Smooth muscle cell (in vitro differentiated cells): ENCODE data around the gene C16orf96. TPM values are rescaled to one million over a fixed set of nuclear protein-coding genes. Genes with fewer than 3 reads are reported as not detected.

ENCODE experiments used
- DNase-seq: peaks from one replicate; lab custom pipeline; 2025; ENCODE audit not compliant: unreplicated experiment; lab: John Stamatoyannopoulos, UW
- H2AFZ ChIP-seq: fragments of 200-600 bp; sonication (generic); 2 replicates; pipeline ENCODE4 v1.6.0; 2016; ENCODE audit warnings: antibody characterized with exemption, low read depth, mild to moderate bottlenecking
- H3F3A ChIP-seq: fragments of 200-600 bp; sonication (generic); 2 replicates; pipeline ENCODE4 v1.6.0; 2017; ENCODE audit warnings: antibody characterized with exemption, low read depth
- H3K27ac ChIP-seq: fragments of 200-600 bp; sonication (generic); 2 replicates; pipeline ENCODE4 v1.5.1; 2016; ENCODE audit warnings: low read depth, mild to moderate bottlenecking
- H3K27me3 ChIP-seq: fragments of 200-600 bp; sonication (generic); 2 replicates; pipeline ENCODE4 v1.6.1; 2016; ENCODE audit warnings: low read depth, mild to moderate bottlenecking
- H3K36me3 ChIP-seq: fragments of 200-600 bp; sonication (generic); 2 replicates; pipeline ENCODE4 v1.5.1; 2016; ENCODE audit warnings: low read depth
- H3K4me1 ChIP-seq: fragments of 200-600 bp; sonication (generic); 2 replicates; pipeline ENCODE4 v1.5.1; 2016; ENCODE audit warnings: low read depth
- H3K4me2 ChIP-seq: fragments of 200-600 bp; sonication (generic); 2 replicates; pipeline ENCODE4 v1.6.0; 2016; ENCODE audit warnings: mild to moderate bottlenecking
- H3K4me3 ChIP-seq: fragments of 200-600 bp; sonication (generic); 2 replicates; pipeline ENCODE4 v1.5.1; 2016; ENCODE audit warnings: mild to moderate bottlenecking
- H3K79me2 ChIP-seq: fragments of 200-600 bp; sonication (generic); 2 replicates; pipeline ENCODE4 v1.6.0; 2016; ENCODE audit warnings: low read depth, mild to moderate bottlenecking
- H3K9ac ChIP-seq: fragments of 200-600 bp; sonication (generic); 2 replicates; pipeline ENCODE4 v1.6.0; 2016; ENCODE audit warnings: low read depth
- H3K9me3 ChIP-seq: fragments of 200-600 bp; sonication (generic); replicated peaks from 2 replicates; pipeline ENCODE4 v1.5.1; 2016; ENCODE audit warnings: low read depth
- H4K20me1 ChIP-seq: fragments of 200-600 bp; sonication (generic); 2 replicates; pipeline ENCODE4 v1.6.0; 2016; ENCODE audit warnings: low read depth
- WGBS: methylation state at CpG from one replicate; pipeline ENCODE4 v1.1.7; 2016; ENCODE audit warnings: low lambda C conversion rate; 5-methylcytosine and 5-hydroxymethylcytosine counted together
- polyA plus RNA-seq: library from polyadenylated mRNA; unstranded; fragments of >200 nt; fragmentation: Nextera tagmentation; extraction: Ambion mirVana; gene quantifications from 2 replicates; pipeline ENCODE4 v1.2.1, GENCODE V29; 2016
- total RNA-seq: library from RNA; depleted of rRNA; stranded (reverse); fragments of >200 nt; gene quantifications from 2 replicates; pipeline ENCODE4 v1.2.3, GENCODE V29; 2014
- TF ChIP-seq, protein P1 (sequence below): fragments of 200-600 bp; sonication (generic); IDR thresholded peaks from 2 replicates; pipeline ENCODE4 v1.5.1; 2017; ENCODE audit warnings: borderline replicate concordance, mild to moderate bottlenecking, antibody characterized with exemption; ENCODE audit not compliant: insufficient read depth, poor library complexity, severe bottlenecking

Gene C16orf96
- total and polyA plus RNA-seq, 2 experiments from 2014 or later: 0.09 TPM; not detected in 1

- WGBS: 92% methylated on average over 8 of the region's 8 CpGs
- DNase-seq: no peak
- Histone ChIP-seq H3K79me2 (no peaks in the 10 kb centered on the region), H3K36me3 (no peaks in the 10 kb centered on the region), H3K9ac (no peak overlapping the region), H3K4me3 (no peak overlapping the region), H4K20me1 (no peaks in the 10 kb centered on the region), H3K9me3 (no peaks in the 10 kb centered on the region), H2AFZ (no peak overlapping the region), H3K4me2 (no peak overlapping the region), H3K27ac (no peak overlapping the region), H3F3A (no peaks in the 10 kb centered on the region), H3K4me1 (no peaks in the 10 kb centered on the region), H3K27me3 (no peaks in the 10 kb centered on the region)
- TF ChIP-seq, protein P1, sequence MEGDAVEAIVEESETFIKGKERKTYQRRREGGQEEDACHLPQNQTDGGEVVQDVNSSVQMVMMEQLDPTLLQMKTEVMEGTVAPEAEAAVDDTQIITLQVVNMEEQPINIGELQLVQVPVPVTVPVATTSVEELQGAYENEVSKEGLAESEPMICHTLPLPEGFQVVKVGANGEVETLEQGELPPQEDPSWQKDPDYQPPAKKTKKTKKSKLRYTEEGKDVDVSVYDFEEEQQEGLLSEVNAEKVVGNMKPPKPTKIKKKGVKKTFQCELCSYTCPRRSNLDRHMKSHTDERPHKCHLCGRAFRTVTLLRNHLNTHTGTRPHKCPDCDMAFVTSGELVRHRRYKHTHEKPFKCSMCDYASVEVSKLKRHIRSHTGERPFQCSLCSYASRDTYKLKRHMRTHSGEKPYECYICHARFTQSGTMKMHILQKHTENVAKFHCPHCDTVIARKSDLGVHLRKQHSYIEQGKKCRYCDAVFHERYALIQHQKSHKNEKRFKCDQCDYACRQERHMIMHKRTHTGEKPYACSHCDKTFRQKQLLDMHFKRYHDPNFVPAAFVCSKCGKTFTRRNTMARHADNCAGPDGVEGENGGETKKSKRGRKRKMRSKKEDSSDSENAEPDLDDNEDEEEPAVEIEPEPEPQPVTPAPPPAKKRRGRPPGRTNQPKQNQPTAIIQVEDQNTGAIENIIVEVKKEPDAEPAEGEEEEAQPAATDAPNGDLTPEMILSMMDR: no peak
Observed at GRCh38 chr16:4599545-4599944, 43.4 kb downstream of the C16orf96 start.

DNA sequence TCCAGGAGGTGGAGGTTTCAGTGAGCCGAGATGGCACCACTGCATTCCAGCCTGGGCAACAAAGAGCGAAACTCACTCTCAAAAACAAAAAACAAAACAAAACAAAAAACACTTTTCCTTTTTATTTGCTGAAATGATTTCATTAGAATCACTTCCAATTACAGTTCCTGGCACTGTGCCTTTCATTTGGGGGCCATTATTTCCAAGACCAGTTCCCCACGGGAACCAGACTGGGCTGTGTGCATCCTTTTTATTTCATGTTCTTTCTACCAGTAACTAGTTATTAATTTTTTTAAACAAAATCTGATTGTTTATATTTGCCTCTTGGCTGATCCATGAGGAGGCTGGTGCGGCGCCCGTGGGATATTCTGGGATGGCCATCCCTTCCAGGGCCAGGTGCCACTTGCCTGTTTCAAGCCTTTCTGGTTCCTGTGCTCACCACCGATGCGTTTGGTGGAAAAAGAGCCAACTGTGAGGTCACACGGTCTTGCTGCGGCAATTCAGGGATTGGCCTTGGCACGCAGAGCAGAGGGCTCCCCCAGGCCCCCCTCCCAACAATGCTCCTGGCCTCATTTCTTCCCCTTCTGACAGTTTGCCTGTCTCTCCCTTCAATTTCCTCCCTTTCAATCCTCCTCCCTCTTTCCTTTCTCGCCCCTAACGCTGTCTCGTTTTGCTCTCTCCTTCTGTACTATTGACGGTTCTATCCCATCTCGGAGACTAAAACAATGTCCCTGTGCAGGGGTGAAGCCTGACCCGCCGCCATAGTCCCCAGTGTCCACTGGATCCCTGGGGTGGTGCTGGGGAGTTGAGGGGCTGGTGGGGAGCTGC, 45.1 kb downstream of the C16orf96 start:
- H3K9ac ChIP-seq: no peak overlapping the region
- TF ChIP-seq, protein P1: no peak
- no peaks in the 10 kb centered on the region for H3K27me3 ChIP-seq
- no peak overlapping the region for H3K4me3 ChIP-seq
- WGBS: 85% methylated on average over 18 of the region's 18 CpGs
- no peak overlapping the region for H3K27ac ChIP-seq
- no peak overlapping the region for H2AFZ ChIP-seq
- no peak for DNase-seq
- no peaks in the 10 kb centered on the region for H3K36me3 ChIP-seq
- H4K20me1 ChIP-seq: no peaks in the 10 kb centered on the region
- no peaks in the 10 kb centered on the region for H3K4me1 ChIP-seq
- H3K4me2 ChIP-seq: no peak overlapping the region
- H3K9me3 ChIP-seq: no peaks in the 10 kb centered on the region
- no peaks in the 10 kb centered on the region for H3K79me2 ChIP-seq
- H3F3A ChIP-seq: no peaks in the 10 kb centered on the region

DNA sequence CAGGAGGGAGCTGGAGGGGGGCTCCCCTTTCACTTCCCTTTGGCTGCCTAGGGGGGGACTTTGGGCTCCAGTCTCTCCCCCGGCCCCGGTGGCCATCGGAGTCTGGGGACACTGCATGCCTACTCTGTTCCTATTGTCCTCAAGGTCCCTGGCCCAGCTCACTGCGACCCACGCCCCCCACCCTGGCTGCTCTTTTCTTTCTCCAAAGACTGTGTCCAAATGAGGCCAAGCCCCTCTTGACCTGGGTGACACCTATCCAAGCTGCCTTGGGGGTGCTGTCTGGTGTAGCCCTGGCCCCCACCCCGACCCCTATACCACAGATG, 45.7 kb downstream of the C16orf96 start:
- no peaks in the 10 kb centered on the region for H3K36me3 ChIP-seq
- no peaks in the 10 kb centered on the region for H3K79me2 ChIP-seq
- H3K4me3 ChIP-seq: no peak overlapping the region
- H3F3A ChIP-seq: no peaks in the 10 kb centered on the region
- H4K20me1 ChIP-seq: no peaks in the 10 kb centered on the region
- no peak overlapping the region for H3K9ac ChIP-seq
- TF ChIP-seq, protein P1: no peak
- no peak overlapping the region for H2AFZ ChIP-seq
- WGBS: 93% methylated on average over 6 of the region's 6 CpGs
- H3K27me3 ChIP-seq: no peaks in the 10 kb centered on the region
- H3K9me3 ChIP-seq: no peaks in the 10 kb centered on the region
- H3K4me2 ChIP-seq: no peak overlapping the region
- DNase-seq: no peak
- no peaks in the 10 kb centered on the region for H3K4me1 ChIP-seq
- no peak overlapping the region for H3K27ac ChIP-seq

DNA sequence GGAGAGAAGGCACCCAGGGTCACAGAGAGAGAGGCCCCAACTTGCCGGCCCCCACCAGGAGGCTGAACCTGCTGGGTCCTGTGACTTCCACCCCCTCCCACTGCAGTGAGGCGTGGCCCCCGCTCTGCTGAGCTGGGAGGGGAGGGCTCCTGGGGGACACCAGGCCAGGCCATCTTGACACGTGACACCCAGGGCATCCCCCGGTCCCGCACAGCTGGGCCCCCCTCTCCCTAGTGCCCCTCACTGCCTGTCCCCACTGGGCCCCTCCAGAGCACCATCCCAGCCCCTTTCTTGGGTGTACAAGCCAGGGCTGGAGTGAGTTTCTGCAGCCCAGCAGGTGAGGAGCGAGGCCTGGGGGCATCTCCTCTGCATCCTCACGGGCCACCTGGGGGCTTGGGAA, 46.2 kb downstream of the C16orf96 start:
- Histone ChIP-seq H3K4me3 (no peak overlapping the region), H2AFZ (no peak overlapping the region), H4K20me1 (no peaks in the 10 kb centered on the region), H3K9ac (no peak overlapping the region), H3K79me2 (no peaks in the 10 kb centered on the region), H3K4me2 (no peak overlapping the region), H3K27me3 (no peaks in the 10 kb centered on the region), H3K27ac (no peak overlapping the region), H3F3A (no peaks in the 10 kb centered on the region), H3K9me3 (no peaks in the 10 kb centered on the region), H3K4me1 (no peaks in the 10 kb centered on the region), H3K36me3 (no peaks in the 10 kb centered on the region)
- DNase-seq: no peak
- TF ChIP-seq, protein P1: no peak
- WGBS: 78% methylated on average over 3 of the region's 8 CpGs
